ENCODE data around the gene PTPRD. TPM values are rescaled to one million over a fixed set of nuclear protein-coding genes. Genes with fewer than 3 reads are reported as not detected.

Gene PTPRD
- total RNA-seq, 3 donors from 2014 or later (not counting 1 experiment from before 2014, with no cell fraction given) = 0.05 to 0.68 TPM; not detected in 1

DNA sequence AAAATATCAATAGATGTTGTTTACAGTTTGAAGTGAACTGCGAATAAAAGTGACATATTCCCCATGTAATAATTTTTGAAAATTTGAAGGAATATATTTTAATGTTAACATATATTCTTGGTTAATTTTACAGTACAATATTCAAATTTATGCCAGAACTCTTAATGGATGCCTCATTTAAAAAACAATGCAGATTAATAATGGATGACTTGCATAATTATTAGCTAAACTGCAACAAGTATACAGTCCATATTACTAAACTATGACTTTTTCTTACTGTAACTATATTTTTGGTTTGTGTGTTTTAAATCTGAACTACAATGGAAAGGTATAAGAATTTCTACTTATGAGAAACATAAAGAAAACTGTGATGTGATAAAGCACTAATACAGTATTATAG, 1390.1 kb downstream of the PTPRD start:
- intact Hi-C loops (cut with micrococcal nuclease) = no loop called here
- no peaks in the 10 kb centered on the region for H3K4me1 Mint-ChIP-seq
- no peak overlapping the region for H3K27ac Mint-ChIP-seq
- H3K36me3 Mint-ChIP-seq = no peaks in the 10 kb centered on the region
- Histone ChIP-seq H3K36me3 (ENCODE audit: control insufficient read depth, insufficient read depth, low read length) (no peaks in the 10 kb centered on the region), H3K27ac (ENCODE audit: low read length) (no peak overlapping the region), H3K4me3 (ENCODE audit: low read length) (no peak overlapping the region), H3K9me3 (ENCODE audit: control insufficient read depth, insufficient read depth, low read length) (no peaks in the 10 kb centered on the region), H3K27me3 (ENCODE audit: control insufficient read depth, insufficient read depth, low read length) (no peaks in the 10 kb centered on the region), H3K4me1 (ENCODE audit: control insufficient read depth, insufficient read depth, low read length) (no peaks in the 10 kb centered on the region)
- peaks cover 2 to 9% of the 10 kb centered on the region in 2 donors for H3K9me3 Mint-ChIP-seq
- no peak for DNase-seq
- no peaks in the 10 kb centered on the region for H3K27me3 Mint-ChIP-seq (ENCODE audit: low read depth in 2 of 2)
- no peak overlapping the region for H3K4me3 Mint-ChIP-seq
- whole genome bisulfite sequencing (ENCODE audit: insufficient coverage) = no CpG with 5 or more reads among the region's 1 CpG
- TF ChIP-seq, protein P1, sequence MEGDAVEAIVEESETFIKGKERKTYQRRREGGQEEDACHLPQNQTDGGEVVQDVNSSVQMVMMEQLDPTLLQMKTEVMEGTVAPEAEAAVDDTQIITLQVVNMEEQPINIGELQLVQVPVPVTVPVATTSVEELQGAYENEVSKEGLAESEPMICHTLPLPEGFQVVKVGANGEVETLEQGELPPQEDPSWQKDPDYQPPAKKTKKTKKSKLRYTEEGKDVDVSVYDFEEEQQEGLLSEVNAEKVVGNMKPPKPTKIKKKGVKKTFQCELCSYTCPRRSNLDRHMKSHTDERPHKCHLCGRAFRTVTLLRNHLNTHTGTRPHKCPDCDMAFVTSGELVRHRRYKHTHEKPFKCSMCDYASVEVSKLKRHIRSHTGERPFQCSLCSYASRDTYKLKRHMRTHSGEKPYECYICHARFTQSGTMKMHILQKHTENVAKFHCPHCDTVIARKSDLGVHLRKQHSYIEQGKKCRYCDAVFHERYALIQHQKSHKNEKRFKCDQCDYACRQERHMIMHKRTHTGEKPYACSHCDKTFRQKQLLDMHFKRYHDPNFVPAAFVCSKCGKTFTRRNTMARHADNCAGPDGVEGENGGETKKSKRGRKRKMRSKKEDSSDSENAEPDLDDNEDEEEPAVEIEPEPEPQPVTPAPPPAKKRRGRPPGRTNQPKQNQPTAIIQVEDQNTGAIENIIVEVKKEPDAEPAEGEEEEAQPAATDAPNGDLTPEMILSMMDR (IDR thresholded peaks at IDR 0.05) = no peak
- ATAC-seq = no peak

DNA sequence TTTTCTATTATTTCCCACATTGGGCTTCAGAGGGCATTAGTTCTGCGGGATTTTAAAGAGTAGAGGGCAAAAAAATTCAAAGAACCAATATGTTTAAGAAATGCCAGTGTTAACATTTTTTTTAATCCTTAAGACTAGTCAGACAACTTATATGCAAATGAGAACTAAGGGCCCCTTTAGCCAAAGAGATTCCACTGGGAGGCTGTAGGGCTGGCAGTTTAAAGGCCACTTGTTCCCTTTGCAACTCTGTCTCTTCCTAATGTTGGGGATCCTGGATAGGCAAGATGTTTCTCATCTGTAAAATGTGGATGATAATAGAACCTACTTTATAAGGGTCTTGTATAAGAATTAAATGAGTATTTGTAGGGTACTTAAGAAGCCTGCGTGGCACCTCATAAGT, 1395.9 kb downstream of the PTPRD start:
- H3K27me3 ChIP-seq (ENCODE audit: control insufficient read depth, insufficient read depth, low read length) = no peaks in the 10 kb centered on the region
- no peaks in the 10 kb centered on the region for H3K36me3 ChIP-seq (ENCODE audit: control insufficient read depth, insufficient read depth, low read length)
- H3K4me1 Mint-ChIP-seq = no peaks in the 10 kb centered on the region
- no peaks in the 10 kb centered on the region for H3K9me3 ChIP-seq (ENCODE audit: control insufficient read depth, insufficient read depth, low read length)
- ATAC-seq (no peak), DNase-seq (no peak)
- no peak overlapping the region for H3K27ac Mint-ChIP-seq
- H3K27me3 Mint-ChIP-seq (ENCODE audit: low read depth in 2 of 2) = no peaks in the 10 kb centered on the region
- H3K4me1 ChIP-seq (ENCODE audit: control insufficient read depth, insufficient read depth, low read length) = no peaks in the 10 kb centered on the region
- WGBS (ENCODE audit: insufficient coverage) = no CpG with 5 or more reads among the region's 2 CpGs
- H3K4me3 Mint-ChIP-seq = no peak overlapping the region
- peaks cover 4 to 5% of the 10 kb centered on the region in 2 donors for H3K9me3 Mint-ChIP-seq
- no peak overlapping the region for H3K27ac ChIP-seq (ENCODE audit: low read length)
- TF ChIP-seq, protein P1 (IDR thresholded peaks at IDR 0.05) = no peak
- intact Hi-C loops (cut with micrococcal nuclease) = no loop called here
- no peak overlapping the region for H3K4me3 ChIP-seq (ENCODE audit: low read length)
- H3K36me3 Mint-ChIP-seq = no peaks in the 10 kb centered on the region

DNA sequence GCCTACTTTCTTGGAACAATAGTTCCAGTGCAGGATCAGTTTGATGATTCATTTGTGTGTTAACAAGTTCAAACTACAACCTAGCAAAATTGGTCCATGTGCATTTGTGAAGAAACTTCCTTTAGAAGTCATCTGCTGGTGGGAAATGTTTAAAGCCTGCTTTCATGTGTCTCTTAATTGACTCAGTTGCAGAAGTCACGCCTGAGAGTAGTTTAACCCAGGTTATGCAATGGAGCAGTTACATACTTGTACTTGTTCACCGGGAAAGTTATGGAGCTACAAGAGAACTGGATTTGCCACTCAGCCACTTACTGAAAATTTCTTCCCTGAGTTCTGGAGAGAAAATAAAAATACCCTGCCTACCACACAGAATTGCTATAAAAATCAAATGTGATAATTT, 1397.8 kb downstream of the PTPRD start:
- H3K9me3 Mint-ChIP-seq = peaks cover 2 to 5% of the 10 kb centered on the region in 2 donors
- Histone ChIP-seq H3K36me3 (ENCODE audit: control insufficient read depth, insufficient read depth, low read length) (no peaks in the 10 kb centered on the region), H3K9me3 (ENCODE audit: control insufficient read depth, insufficient read depth, low read length) (no peaks in the 10 kb centered on the region), H3K4me3 (ENCODE audit: low read length) (no peak overlapping the region), H3K4me1 (ENCODE audit: control insufficient read depth, insufficient read depth, low read length) (no peaks in the 10 kb centered on the region), H3K27ac (ENCODE audit: low read length) (no peak overlapping the region), H3K27me3 (ENCODE audit: control insufficient read depth, insufficient read depth, low read length) (no peaks in the 10 kb centered on the region)
- H3K4me3 Mint-ChIP-seq = no peak overlapping the region
- H3K4me1 Mint-ChIP-seq = no peaks in the 10 kb centered on the region
- TF ChIP-seq, protein P1 (IDR thresholded peaks at IDR 0.05) = no peak
- intact Hi-C loops (cut with micrococcal nuclease) = no loop called here
- DNase-seq = no peak
- no peaks in the 10 kb centered on the region for H3K36me3 Mint-ChIP-seq
- 82% methylated on average over 2 of the region's 2 CpGs for WGBS (ENCODE audit: insufficient coverage)
- no peak overlapping the region for H3K27ac Mint-ChIP-seq
- no peaks in the 10 kb centered on the region for H3K27me3 Mint-ChIP-seq (ENCODE audit: low read depth in 2 of 2)
- no peak for ATAC-seq

DNA sequence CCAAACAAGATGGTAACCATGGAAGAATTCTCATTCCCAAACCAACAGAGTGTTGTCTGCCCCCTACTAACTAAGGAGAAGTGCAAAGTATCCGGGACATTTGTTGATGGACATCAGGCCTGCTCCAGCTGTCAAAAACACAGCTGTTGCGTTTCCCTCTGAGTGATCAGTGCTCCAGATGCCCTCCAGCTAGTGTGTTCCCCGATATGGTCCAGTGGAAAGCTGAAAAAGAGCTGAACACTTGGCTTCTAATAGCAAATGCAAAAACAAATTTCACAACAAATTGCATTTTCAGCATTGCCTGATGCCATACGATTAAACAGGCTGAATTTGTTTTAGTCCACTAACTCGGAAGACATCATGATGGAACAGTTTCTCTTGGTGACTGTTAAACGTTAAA, 1398.7 kb downstream of the PTPRD start:
- Mint-ChIP-seq H3K36me3 (no peaks in the 10 kb centered on the region), H3K27me3 (ENCODE audit: low read depth in 2 of 2) (no peaks in the 10 kb centered on the region), H3K27ac (no peak overlapping the region), H3K9me3 (peaks cover 3 to 5% of the 10 kb centered on the region in 2 donors), H3K4me3 (no peak overlapping the region), H3K4me1 (no peaks in the 10 kb centered on the region)
- no peak overlapping the region for H3K27ac ChIP-seq (ENCODE audit: low read length)
- WGBS (ENCODE audit: insufficient coverage) = 70% methylated on average over 5 of the region's 6 CpGs
- H3K36me3 ChIP-seq (ENCODE audit: control insufficient read depth, insufficient read depth, low read length) = no peaks in the 10 kb centered on the region
- no peaks in the 10 kb centered on the region for H3K4me1 ChIP-seq (ENCODE audit: control insufficient read depth, insufficient read depth, low read length)
- no peaks in the 10 kb centered on the region for H3K27me3 ChIP-seq (ENCODE audit: control insufficient read depth, insufficient read depth, low read length)
- ATAC-seq (no peak), DNase-seq (no peak)
- H3K9me3 ChIP-seq (ENCODE audit: control insufficient read depth, insufficient read depth, low read length) = no peaks in the 10 kb centered on the region
- intact Hi-C loops (cut with micrococcal nuclease) = no loop called here
- TF ChIP-seq, protein P1 (IDR thresholded peaks at IDR 0.05) = no peak
- no peak overlapping the region for H3K4me3 ChIP-seq (ENCODE audit: low read length)
